GM21390 (cell line): ENCODE measurements around the gene ROBO1.

Experiments
- ATAC-seq: cut with Tn5 transposase; IDR thresholded peaks from one replicate; pipeline ENCODE4 v1.9.1; 2021; ENCODE audit not compliant: unreplicated experiment

Gene ROBO1

DNA sequence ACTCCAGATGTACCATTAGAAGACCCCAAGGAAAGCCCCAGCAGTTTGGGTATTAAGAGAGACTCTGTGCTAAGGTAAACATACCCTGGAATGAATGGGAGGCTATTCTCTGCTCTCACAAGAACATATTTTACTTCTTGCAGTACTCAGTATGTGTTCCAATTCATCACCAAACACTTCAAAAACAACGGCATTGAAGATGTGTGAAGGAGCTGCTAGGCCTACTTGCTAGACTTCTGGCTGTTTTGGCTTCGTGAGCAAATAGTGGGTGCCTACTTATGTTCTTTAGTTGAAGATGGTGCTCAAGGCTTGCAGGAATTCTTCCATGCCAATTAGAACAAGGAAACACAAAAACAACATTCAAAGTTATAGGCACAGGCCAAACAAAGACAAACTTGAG lies 514.5 kb downstream of the ROBO1 start:
- no peak for ATAC-seq

DNA sequence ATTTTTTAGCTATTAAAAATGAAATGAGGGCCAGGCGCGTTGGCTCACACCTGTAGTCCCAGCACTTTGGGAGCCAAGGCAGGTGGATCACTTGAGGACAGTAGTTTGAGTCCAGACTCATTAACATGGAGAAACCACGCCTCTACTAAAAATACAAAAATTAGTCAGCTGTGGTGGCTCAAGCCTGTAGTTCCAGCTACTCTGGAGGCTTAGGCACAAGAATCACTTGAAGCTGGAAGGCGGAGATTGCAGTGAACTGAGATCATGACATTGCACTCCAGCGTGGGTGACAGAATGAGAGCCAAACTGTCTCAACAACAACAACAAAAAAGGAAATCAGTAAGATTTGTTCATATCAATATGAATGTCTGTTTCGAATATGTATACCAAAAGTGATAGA lies 517.1 kb downstream of the ROBO1 start:
- ATAC-seq: no peak

DNA sequence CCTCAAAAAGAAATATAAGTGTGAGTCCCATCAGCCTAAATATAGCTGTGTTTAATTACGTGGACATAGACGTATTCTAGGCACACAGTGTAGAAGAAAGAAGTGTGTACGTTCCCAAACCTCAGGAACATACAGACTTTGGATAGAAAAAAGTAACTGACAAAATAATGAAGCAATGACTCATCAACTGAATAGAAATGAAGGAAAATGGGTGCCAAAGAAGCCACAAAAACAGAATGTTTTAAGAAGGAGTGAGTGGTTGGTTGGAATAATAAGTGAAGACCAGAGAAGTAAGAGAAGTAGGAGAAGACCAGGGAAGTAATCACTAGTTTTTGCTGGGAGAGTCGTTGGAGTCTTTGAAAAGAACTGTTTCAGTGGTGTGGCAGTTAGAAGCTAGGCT lies 518.1 kb downstream of the ROBO1 start:
- no peak for ATAC-seq

DNA sequence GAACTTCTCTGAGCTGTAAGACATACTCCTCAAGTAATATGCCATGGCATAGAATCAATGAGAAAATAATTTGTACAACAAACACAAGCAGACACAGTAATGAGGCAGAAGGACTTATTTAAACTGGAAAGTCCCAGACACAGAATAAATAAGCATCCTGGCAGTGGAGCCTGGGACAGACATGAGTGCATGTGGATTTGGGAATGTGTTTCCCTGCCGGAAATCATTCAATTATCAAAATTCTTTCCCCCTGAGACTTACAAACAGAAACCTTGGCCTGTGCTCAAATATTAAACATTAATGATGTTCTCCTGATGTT lies 520.1 kb downstream of the ROBO1 start:
- no peak for ATAC-seq

DNA sequence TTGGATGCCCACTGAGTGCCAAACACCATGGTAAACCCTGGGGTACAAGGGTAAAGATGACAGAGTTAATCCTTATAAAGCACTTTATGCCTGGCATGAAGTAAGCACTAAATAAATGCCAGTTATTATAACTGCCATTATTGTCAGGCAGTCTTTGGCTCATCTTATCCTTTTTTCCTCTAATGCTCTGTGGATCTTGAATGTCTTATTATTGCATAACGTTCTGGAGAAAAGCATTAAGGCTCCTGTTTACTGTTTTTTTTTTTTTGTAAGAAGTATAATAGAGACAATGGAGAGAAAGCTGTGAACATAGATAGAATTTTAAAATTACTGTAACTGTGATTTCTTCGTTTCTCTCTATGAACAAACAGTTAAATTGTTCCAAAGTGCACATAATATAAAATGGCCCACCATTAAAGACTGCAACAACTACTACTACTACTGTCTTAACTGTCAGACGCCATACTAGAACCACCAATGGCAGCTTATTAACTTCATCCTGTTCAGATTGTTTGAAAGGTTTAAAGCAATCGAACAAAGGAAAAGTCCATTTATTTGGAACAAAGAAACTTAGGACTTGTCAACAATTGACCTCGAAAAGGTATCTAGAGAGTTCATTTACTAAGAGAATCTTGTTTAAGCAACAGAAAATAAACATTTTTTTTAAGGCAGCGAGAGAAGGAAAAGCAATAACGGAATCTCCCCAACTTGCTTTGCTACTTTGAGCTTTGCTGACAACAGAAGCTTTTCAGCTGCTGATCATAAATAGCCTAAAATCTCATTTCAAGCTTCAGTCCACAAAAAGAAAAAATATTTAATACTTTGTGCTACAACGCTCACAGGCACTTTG lies 520.7 kb downstream of the ROBO1 start:
- ATAC-seq: no peak

DNA sequence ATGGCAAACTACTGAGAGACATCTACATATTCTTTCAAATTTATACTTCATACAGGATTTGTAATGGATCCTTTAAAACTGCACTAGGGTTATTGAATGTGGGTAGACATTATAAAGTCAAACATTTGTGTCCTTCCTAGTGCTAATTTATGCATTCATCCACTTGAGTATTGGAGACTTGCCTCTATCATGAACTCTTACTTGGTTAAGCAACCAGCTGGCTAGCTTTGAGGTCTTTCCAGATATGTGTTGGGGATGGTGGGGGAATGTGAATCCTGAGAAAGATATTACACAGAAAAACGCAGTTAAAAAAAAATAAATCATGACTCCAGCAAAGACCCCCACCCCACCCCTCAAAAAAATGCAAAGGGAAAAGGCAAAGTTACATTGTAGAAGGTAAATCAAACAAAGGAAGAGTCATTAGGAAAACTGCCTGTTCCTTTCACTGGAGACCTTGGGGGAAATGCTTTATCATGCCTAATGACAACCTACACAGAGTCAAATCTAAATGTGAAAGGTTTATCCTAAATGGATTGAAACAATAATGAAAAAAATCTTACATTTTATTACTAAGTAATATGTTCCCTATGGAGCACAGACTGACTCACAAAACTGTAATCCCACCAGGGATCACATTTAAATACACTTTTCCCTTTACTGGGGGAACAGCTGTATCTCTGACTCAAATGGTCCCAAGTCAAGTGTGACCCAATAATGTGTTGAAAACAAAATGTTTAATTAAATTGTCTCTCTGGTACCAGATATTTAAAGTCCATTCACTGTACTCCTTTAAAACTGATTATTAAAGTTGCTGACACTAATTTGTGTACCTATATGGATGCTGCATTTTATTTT lies 522.3 kb downstream of the ROBO1 start:
- ATAC-seq: no peak

DNA sequence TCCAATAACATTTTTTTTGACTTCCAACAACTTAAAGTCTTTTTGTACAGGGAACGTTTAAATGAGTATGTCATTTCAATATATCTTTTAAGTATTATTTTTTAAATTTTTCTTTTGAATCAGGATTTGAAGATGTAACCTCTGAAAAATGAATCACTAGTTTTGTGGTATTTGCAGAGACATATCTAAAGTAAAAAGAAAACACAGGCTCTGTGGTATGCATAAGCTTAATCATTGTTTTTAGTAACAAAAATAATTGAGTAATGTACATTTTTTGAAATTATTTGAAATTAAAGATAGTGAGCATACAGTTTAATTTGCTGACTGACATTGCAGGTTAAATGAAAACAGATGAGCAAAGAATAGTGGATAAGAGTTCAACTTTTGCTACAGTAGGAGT lies 531.3 kb downstream of the ROBO1 start:
- ATAC-seq: no peak

DNA sequence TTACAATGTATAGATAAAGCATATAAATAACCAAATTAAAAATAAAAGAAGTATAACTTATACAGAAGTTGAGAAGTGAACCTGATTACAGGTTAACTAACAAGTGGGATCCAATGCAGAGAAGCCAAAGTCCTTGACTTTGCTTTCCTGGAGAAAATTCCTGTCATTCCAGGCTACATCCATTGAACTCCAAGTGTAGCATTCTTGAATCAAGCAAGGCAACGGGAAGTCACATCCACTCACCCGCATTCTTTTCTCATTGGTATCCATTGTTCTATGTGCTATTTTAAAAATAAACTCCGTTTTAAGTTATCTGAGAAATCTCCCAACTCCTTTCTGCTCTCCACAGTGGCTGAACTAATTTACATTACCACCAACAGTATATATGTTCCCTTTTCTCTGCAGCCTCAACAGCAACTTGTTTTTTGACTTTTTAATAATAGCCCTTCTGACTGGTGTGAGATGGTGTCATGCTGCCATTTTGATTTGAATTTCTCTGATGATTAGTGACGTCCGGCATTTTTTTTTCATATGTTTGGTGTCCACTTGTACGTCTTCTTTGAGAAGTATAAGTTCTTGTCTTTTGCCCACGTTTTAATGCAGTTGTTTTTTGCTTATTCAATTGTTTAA lies 534.3 kb downstream of the ROBO1 start:
- no peak for ATAC-seq

DNA sequence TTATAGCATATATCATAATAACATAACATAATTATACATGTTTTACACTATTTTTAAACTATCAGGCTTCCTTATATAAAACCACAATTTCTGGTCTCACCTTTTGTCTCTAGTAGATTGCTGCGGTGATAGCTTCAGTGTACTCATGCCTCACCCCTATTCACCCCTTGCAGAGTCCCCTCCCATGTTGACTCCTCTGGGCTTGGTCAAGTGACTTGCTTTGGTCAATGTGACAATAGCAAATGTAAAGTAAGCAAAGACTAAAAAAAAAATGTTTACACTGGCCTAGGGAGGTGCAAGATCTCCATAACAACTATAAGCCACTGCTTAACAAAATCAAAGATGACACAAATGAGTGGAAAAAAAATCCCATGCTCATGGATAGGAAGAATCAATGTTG lies 537.5 kb downstream of the ROBO1 start:
- no peak for ATAC-seq

DNA sequence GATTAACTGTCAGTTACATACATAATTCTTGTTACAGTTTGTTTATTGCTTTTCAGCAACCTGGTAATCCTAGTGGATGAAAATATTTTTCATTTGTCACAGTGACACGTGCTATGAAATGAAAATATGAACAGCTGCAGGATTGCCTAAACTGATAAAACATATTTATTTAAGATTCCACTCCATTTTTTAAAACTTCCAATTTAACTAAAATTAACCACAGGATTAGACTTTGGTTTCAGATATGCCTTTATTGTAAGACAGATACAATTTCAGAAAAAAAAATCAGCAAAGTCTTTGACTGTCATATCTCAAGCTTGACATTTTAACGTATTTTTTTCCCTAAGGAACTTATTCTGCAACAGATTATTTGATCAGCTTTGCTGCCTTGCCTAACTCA lies 550.7 kb downstream of the ROBO1 start:
- no peak for ATAC-seq

DNA sequence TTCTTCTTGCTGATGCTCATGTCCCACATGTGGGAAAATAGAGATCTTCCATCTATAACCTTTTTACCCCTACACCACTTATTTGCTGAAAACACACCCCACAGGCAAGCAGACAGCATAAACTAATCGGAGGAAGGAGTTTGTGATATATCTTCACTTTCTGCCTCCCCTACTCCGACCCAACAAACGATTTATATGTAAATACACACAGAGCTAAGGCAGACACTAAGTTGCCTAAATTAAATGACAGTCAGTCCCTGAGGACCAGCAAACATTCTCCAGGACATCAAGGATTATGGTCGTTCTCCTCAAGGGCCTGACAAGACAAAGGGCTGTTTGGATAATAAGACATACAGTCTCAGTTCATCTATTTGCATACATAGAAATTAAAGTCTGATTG lies 552.5 kb downstream of the ROBO1 start:
- ATAC-seq: no peak

DNA sequence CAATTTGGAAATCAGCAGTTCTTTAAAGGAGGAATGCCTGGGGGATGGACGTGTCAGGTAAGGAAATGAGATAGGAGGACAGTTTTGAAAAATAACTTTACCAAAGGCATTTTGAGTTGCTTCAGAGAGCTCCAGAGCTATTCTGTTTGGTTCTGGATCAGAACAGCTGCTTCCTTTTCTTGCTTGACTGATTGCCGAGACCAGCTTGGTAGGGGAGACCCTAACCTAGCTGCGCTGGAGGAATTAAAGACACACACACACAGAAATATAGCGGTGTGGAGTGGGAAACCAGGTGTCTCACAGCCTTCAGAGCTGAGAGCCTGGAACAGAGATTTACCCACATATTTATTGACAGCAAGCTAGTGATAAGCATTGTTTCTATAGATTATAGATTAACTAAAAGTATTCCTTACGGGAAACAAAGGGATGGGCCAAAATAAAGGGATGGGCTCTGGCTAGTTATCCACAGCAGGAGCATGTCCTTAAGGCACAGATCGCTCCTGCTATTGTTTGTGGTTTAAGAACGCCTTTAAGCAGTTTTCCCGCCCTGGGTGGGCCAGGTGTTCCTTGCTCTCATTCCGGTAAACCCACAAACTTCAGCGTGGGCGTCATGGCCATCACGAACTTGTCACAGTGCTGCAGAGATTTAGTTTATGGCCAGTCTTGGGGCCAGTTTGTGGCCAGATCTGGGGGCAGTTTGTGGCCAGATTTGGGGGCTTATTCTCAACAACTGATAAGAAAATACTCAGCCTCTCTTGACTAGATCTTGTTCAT lies 556.0 kb downstream of the ROBO1 start:
- ATAC-seq: no peak

DNA sequence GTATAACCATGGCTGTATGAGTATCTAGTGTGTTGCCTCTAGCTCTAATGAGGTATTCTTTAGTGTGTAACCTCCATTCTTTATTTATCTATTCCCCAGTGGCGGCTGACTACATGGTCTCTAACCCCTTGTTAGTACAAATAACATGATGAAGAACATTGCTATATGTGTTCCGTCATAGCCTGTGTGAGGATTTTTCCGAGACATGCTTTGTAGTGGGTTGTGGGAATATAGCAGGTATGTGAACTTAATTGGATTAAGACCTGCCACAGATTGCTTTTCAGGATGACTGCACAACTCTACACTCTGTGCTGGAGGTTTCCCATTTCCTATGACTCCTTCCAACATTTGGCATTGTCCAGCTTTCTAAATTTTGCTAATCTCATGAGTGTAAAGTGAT lies 563.4 kb downstream of the ROBO1 start:
- no peak for ATAC-seq

DNA sequence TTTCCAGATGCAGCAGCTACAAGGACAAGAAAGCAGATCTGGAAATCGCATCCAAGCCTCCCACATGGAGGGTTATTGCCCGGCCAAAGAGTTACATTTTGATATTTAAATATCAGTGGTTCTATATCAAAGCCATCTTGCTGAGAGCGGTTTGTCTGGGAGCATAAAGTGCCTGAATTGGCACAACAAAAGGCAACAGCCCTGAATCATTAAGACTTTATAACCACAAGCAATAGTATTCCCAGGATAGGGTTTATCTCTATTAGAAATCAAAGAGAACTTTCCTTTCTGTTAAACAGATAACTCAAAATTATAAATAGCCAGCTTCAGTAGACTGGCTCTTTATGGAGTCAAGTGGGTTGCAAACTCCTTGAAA lies 564.7 kb downstream of the ROBO1 start:
- no peak for ATAC-seq

DNA sequence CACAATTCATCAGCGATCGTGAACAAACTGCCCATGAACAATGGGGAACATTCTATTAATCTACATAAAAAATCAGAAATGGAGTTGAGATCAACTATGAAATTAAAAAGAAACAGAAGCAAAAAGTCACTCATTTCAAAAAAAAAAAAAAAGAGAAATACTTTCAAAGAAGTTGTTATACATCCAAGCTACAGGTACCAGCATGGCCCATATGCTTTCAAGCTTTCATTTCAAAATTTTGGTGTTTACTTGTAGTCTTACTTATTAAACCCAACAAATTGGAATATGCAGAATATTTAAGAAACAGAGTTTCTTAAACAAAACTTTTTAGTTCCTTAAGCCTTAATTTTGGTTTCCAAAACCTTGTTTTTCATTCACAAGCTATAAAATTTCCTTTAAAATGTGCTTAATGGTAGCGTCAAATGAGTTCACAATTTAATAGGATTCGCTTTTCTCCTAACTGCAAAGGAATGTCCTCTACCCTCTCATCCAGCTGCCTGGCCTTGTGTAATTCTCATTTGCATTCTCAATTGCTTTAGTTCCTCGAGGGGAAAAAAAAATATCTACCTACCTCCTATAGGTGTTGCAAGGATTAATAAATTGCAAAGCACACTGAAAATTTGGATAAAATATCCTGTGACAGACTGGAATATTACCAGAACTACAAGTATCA lies 565.2 kb downstream of the ROBO1 start:
- ATAC-seq: no peak

DNA sequence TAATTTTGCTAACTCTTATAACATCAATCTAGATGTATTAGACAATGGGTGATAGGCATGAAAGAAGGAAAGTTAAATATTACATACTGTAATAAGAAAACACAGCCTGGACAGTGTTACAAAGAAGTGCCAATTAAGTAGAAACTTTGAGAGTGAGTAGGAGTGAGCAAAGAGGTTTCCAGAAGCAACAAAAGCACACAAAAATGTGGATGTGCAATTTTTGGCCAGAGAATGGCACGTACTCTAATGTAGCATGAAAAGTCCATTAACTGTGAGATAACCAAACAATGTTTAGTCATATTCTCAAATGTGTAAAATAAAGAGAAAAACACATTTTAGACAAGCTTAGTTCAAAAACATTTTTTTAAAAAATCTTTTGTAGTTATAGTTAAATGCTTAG lies 567.3 kb downstream of the ROBO1 start:
- no peak for ATAC-seq

DNA sequence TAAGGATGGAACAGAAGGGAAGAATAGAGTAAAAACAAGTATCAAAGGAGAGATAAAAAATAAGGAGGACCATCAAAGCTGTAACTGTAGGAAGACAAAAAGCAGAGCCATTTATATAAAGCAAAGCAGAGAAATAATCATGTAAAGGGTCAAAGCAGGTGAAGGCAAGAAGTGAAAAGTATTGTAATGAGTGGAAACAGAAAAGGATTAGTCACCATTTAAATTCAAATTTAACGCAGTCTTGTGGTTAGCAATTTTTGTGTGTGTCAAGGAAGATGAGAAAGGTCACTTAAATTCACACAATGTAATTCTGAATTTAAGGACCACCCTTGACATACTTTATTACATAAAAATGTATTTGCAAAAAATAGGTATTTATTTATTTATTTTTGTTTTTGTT lies 567.8 kb downstream of the ROBO1 start:
- ATAC-seq: no peak

DNA sequence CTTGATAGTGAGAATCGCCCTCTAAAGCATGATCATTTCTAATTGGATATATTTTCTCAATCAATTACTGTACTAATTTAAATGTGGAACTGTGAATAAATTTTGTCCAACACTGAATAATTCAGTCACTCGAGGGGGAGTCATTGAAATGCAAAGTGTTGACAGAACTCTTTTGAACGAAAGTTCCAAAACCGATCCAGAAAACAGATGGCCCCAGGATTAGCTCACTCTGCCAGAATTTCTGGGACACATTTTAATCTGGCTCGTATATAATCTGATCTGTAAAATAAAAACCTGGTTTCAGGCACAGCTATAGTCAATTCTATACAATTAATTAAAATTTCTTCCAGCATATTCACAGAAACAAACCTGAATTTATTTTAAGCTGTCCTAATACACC lies 580.4 kb downstream of the ROBO1 start:
- ATAC-seq: no peak

DNA sequence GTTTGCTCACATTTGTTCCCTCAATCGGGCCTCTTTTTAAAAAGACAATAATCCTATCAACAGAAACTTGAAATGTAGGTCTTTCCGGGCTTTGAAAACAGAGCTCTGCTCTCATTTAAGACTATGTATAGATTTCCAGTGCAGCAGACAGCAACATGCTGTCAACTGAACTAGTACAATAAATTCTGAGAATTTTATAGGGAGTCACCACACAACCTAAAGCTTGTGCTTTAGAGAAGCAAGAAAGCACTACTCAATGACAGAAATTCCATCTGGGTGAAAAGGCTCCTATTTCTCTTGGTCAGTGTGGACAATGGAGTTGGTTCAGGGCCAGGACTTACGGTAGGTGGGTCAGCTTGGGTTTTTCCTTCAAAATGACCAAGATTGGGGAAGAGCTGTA lies 583.5 kb downstream of the ROBO1 start:
- no peak for ATAC-seq

DNA sequence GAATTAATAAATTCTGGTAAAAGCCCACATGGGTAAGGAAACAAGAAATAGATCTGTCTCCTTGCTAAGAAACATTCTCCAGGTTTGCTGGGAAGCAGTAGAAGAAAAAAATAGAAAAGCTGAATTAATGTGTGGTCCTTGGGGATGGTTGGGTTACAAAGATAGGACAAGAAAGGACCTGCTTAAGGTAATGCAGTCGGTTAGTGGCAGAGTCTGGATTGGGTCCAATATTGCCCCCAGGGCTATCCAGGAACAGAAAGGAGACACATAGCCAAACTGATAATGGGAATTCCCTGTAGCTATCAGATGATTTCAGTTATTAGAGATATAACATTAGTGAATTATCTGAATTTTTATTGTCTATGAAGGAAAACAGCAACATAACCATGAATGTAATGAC lies 584.3 kb downstream of the ROBO1 start:
- ATAC-seq: no peak
